ENCODE measurements around the gene TSEN15.
"Not testable (repeated sequence)": the region's sequence is repeated elsewhere in the genome, so short reads cannot be mapped to it uniquely, and the experiment has no call there.

TSEN15 gene

DNA sequence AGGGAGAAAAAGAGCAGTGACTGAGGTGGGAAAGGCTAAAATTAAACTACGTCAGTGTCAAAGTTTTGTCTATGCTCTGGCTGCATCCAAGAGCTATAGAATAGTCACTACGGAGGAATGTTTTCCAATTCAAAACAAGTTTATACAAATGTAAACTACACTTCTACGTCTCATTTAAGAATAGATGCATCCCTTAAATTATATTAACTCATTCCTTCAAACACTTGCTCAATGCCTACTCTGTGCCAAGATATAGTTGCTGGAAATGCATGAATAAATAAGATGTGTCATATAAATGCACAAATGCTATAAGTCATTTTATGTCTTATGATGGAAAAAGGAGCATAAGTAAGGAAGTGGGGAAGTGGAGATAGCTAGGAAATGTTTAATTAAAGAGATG is 9.8 kb upstream of the TSEN15 start:
- no peak for TF ChIP-seq CTCF (IDR thresholded peaks at IDR 0.05; ENCODE audit: low read depth, low read length)
- in situ Hi-C loops (cut with HindIII; ENCODE audit: low sequenced_read_pairs): no loop called here
- DNase-seq (ENCODE audit: low read depth, low spot score): no peak

GRCh38 chr1:184043315-184043714 is 8.2 kb upstream of the TSEN15 start:
- in situ Hi-C loops (cut with HindIII; ENCODE audit: low sequenced_read_pairs); H3K4me3 ChIP-seq (ENCODE audit: low read depth, low read length); DNase-seq (ENCODE audit: low read depth, low spot score): not testable (repeated sequence)

More for the DNA sequence above, 9.8 kb upstream of the TSEN15 start:
- H3K4me3 ChIP-seq (ENCODE audit: low read depth, low read length): no peak overlapping the region

GRCh38 chr1:184044603-184045376 is 6.7 kb upstream of the TSEN15 start:
- in situ Hi-C loops (cut with HindIII; ENCODE audit: low sequenced_read_pairs): no loop called here
- no peak for TF ChIP-seq CTCF (IDR thresholded peaks at IDR 0.05; ENCODE audit: low read depth, low read length)
- H3K4me3 ChIP-seq (ENCODE audit: low read depth, low read length): no peak overlapping the region
- DNase-seq (ENCODE audit: low read depth, low spot score): no peak

DNA sequence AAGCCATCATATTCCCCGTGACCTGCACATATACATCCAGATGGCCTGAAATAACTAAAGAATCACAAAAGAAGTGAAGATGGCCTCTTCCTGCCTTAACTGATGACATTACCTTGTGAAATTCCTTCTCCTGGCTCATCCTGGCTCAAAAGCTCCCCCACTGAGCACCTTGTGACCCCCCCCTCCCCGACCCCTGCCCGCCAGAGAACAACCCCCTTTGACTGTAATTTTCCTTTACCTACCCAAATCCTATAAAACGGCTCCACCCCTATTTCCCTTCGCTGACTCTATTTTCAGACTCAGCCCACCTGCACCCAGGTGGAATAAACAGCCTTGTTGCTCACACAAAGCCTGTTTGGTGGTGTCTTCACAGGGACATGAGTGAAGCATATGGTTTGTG is 4.0 kb upstream of the TSEN15 start:
- H3K4me3 ChIP-seq (ENCODE audit: low read depth, low read length); in situ Hi-C loops (cut with HindIII; ENCODE audit: low sequenced_read_pairs); DNase-seq (ENCODE audit: low read depth, low spot score): not testable (repeated sequence)

DNA sequence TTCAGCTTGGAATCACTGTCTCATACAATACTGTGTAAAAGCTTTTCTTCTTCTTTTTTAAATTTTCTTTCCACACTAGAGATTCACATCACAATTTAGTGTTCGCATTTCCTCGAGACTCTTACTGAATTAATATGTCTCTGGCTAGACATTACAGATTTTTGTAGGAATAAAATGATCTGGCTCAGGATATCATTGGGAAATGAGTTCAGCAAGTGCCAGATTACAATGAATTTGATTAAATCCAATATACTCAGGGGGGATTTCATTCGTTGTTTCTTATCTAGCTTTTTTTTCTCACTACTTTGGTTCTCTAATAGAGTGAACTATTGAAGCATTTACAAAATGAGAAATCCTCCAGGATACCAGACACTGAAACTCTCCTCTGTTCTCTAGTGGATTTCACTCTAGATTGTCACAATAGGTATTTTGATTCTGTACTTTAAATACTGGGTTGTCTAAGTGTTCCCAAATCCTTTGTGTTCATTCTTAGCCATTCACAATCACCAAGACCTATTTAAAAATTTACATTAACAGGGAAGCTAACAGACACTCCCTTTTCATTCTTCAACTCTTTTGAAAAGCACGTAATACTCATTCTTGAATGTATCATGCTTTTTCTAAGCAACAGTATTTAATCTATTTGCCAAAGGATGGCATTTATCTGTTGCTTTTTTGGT is 2.8 kb upstream of the TSEN15 start:
- no peak for DNase-seq (ENCODE audit: low read depth, low spot score)
- H3K4me3 ChIP-seq (ENCODE audit: low read depth, low read length): no peak overlapping the region
- in situ Hi-C loops (cut with HindIII; ENCODE audit: low sequenced_read_pairs): no loop called here
- no peak for TF ChIP-seq CTCF (IDR thresholded peaks at IDR 0.05; ENCODE audit: low read depth, low read length)

DNA sequence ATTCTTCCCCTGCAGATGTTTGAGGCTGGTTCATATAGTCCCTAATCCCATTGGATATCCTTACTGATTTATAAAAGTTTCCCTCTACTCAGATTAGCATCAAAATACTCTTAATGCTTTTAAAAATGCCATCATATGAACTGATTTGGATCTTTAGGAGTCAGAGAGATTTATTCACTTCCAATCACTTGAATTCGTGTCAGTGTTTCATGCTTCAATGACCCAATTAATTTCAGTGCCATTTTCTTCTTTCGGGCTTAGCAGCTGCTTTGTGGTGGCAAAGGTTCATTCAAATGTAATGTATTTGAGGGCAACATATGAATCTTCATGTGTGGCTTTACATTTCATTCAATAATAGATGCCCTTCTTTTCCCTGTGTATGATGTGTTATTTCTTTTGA is 2.2 kb upstream of the TSEN15 start:
- in situ Hi-C loops (cut with HindIII; ENCODE audit: low sequenced_read_pairs): no loop called here
- no peak overlapping the region for H3K4me3 ChIP-seq (ENCODE audit: low read depth, low read length)
- DNase-seq (ENCODE audit: low read depth, low spot score): no peak
- TF ChIP-seq CTCF (IDR thresholded peaks at IDR 0.05; ENCODE audit: low read depth, low read length): no peak

DNA sequence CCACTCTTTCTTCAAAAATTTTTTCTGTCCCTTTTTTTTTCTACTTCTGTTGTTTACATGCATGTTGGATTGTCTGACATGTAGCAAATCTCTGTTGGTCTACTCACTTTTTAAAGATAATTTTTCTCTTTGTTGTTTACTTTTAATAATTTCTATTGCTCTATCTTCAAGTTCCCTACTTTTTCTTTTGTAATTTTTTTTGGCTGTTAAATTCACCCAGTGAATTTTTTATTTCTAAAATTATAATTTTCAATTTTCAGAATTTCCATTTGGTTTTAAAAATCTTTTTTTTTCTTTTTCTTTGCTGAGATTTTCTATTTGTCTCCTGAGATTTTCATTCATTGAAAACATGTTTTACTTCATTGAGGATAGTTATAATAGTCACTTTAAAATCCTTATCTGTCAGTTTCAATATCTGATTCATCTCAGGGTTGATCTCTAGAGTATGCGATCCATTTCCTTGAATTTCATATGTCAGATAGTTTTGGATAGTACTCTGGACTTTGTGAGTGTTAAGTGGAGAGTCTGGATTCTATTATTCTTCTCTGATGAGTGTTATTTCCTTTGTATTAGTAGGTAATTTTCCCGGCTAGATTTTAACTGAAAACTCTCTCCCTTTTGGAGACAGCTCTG is 1.6 kb upstream of the TSEN15 start:
- no peak overlapping the region for H3K4me3 ChIP-seq (ENCODE audit: low read depth, low read length)
- no peak for DNase-seq (ENCODE audit: low read depth, low spot score)
- TF ChIP-seq CTCF (IDR thresholded peaks at IDR 0.05; ENCODE audit: low read depth, low read length): no peak
- in situ Hi-C loops (cut with HindIII; ENCODE audit: low sequenced_read_pairs): no loop called here

All from astrocyte of the spinal cord (primary cell).